Esophagus squamous epithelium (tissue), 4 donors: ENCODE measurements around the gene NFKBIE.

Source experiments
- POLR2A ChIP-seq, 4 donors: fragments of 450-650 bp; IDR thresholded peaks; one replicate each; pipeline ENCODE4 v1.6.1; 2017; ENCODE audit warnings: antibody characterized with exemption in 4 of 4, mild to moderate bottlenecking in 4 of 4, moderate library complexity in 3 of 4
- TF ChIP-seq, protein P1 (sequence below), 6 experiments: fragments of 450-650 bp in 4 of 6; fragments of 200-600 bp in 2 of 6; sonication (generic) in 2 of 6; IDR thresholded peaks; one replicate each; pipeline ENCODE4 v1.5.1; 2016 to 2019; ENCODE audit warnings: antibody characterized with exemption in 6 of 6, mild to moderate bottlenecking in 4 of 6, moderate library complexity in 4 of 6

DNA sequence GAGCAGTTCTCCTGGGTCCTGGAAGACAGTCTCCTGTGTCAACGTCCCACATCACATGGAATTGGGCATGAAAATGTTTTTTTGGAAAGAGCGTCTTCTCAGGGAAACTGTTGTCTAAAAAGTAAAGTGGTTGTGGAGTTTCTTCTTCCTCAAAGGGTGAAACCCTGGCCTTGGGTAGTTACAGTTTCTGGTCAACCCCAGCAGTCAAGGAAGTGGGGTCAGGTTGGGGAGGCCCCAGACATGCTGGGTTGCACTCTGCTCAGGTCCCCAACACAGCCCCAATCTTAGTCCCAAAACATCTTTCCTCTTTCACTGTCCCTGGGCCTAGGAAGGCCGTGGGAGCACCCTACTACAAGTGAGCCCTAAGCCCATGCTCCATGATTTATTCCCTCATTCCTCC, 996 bp upstream of the NFKBIE start:
- TF ChIP-seq, protein P1, sequence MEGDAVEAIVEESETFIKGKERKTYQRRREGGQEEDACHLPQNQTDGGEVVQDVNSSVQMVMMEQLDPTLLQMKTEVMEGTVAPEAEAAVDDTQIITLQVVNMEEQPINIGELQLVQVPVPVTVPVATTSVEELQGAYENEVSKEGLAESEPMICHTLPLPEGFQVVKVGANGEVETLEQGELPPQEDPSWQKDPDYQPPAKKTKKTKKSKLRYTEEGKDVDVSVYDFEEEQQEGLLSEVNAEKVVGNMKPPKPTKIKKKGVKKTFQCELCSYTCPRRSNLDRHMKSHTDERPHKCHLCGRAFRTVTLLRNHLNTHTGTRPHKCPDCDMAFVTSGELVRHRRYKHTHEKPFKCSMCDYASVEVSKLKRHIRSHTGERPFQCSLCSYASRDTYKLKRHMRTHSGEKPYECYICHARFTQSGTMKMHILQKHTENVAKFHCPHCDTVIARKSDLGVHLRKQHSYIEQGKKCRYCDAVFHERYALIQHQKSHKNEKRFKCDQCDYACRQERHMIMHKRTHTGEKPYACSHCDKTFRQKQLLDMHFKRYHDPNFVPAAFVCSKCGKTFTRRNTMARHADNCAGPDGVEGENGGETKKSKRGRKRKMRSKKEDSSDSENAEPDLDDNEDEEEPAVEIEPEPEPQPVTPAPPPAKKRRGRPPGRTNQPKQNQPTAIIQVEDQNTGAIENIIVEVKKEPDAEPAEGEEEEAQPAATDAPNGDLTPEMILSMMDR (IDR thresholded peaks at IDR 0.05): no peak
- TF ChIP-seq POLR2A (IDR thresholded peaks at IDR 0.05): no peak
